Measurements from ENCODE around the gene CCDC124. TPM values are rescaled to one million over a fixed set of nuclear protein-coding genes. Genes with fewer than 3 reads are reported as not detected.

Gene CCDC124
- total and polyA plus RNA-seq, 2 of the 4 experiments (the other 2 are of a cell fraction), result 30.1 to 112 TPM

GRCh38 chr19:17977021-17977420 is 44.2 kb downstream of the CCDC124 start:
- H3K23ac ChIP-seq (ENCODE audit: low read depth, low read length), result no peak overlapping the region
- peaks cover 20% of the 10 kb centered on the region for H3K27me3 ChIP-seq (ENCODE audit: control insufficient read depth, insufficient read depth, low read length)
- WGBS, 2 experiments (ENCODE audit: extremely low coverage in 2 of 2, insufficient read length in 1 of 2), result no CpG with 5 or more reads among the region's 4 CpGs
- no peak overlapping the region for H2BK5ac ChIP-seq (ENCODE audit: low read depth, low read length, poor library complexity, severe bottlenecking)
- H2AFZ ChIP-seq (replicated peaks; ENCODE audit: low read length, poor library complexity), result no peak overlapping the region
- no peak overlapping the region for H4K91ac ChIP-seq (ENCODE audit: insufficient read depth, low read depth, low read length)
- H2AK5ac ChIP-seq (ENCODE audit: low read depth, low read length), result no peak overlapping the region
- no peak for ATAC-seq (ENCODE audit: low read depth)
- no peak overlapping the region for H2AK9ac ChIP-seq (replicated peaks; ENCODE audit: low read depth, low read length, poor library complexity)
- BruUV-seq (replicated peaks), result no TSS peak
- in situ Hi-C loops (cut with MboI; ENCODE audit: low sequenced_read_pairs) (no loop called here), intact Hi-C loops (cut with micrococcal nuclease) (no loop called here), dilution Hi-C loops (cut with HindIII; ENCODE audit: low sequenced_read_pairs, unreplicated experiment) (no loop called here)
- H2BK15ac ChIP-seq (ENCODE audit: low read depth, low read length), result no peak overlapping the region
- no peak overlapping the region for H3K4ac ChIP-seq (ENCODE audit: low read depth, low read length)
- no peak overlapping the region for H3K18ac ChIP-seq (ENCODE audit: low read depth, low read length)
- H3K36me3 ChIP-seq (ENCODE audit: control insufficient read depth, insufficient read depth, low read length), result no peaks in the 10 kb centered on the region
- ChIA-PET POLR2A (ENCODE audit: unreplicated experiment) (no interaction called here), CTCF (no interaction called here)
- H3K79me1 ChIP-seq (ENCODE audit: low read depth in 1 of 2, low read length in 2 of 2), result no peaks in the 10 kb centered on the region
- H3K4me3 ChIP-seq (ENCODE audit: insufficient read depth, low read depth, low read length), result no peak overlapping the region
- no peak overlapping the region for H3K4me2 ChIP-seq (ENCODE audit: low read depth, low read length)
- H3K9ac ChIP-seq (ENCODE audit: low read depth, low read length), result no peak overlapping the region
- H3K56ac ChIP-seq (ENCODE audit: extremely low read depth, insufficient read depth, low read length), result no peak overlapping the region
- H3K27ac ChIP-seq (ENCODE audit: insufficient read depth, low read length), result no peak overlapping the region
- H3K9me1 ChIP-seq (ENCODE audit: insufficient read depth, low read length), result no peaks in the 10 kb centered on the region
- H3K4me1 ChIP-seq (ENCODE audit: control insufficient read depth, insufficient read depth, low read length), result no peaks in the 10 kb centered on the region
- no peak overlapping the region for H2BK120ac ChIP-seq (ENCODE audit: low read depth, low read length)
- H4K5ac ChIP-seq (ENCODE audit: low read depth, low read length), result no peak overlapping the region
- DNase-seq, result no peak
- H4K20me1 ChIP-seq (ENCODE audit: insufficient read depth, low read length), result no peaks in the 10 kb centered on the region
- no peak overlapping the region for H2BK20ac ChIP-seq (ENCODE audit: low read depth, low read length)
- H3K9me3 ChIP-seq (ENCODE audit: control insufficient read depth, insufficient read depth, low read length), result no peaks in the 10 kb centered on the region
- TF ChIP-seq RFX5 (IDR thresholded peaks at IDR 0.05; ENCODE audit: low read depth, low read length) (no peak), FOS (IDR thresholded peaks at IDR 0.05; ENCODE audit: low read depth, low read length) (no peak), USF2 (IDR thresholded peaks at IDR 0.05; ENCODE audit: low read depth, low read length) (no peak), BHLHE40 (IDR thresholded peaks at IDR 0.05; ENCODE audit: low read depth, low read length) (no peak), ELK1 (IDR thresholded peaks at IDR 0.05; ENCODE audit: borderline replicate concordance, low read depth, low read length) (no peak), POLR2A (IDR thresholded peaks at IDR 0.05; ENCODE audit: low read depth, low read length) (no peak), CEBPB (IDR thresholded peaks at IDR 0.05; ENCODE audit: low read depth, low read length) (no peak), MXI1 (IDR thresholded peaks at IDR 0.05; ENCODE audit: borderline replicate concordance, low read depth, low read length) (no peak), MAZ (IDR thresholded peaks at IDR 0.05; ENCODE audit: borderline replicate concordance, low read depth, low read length) (no peak), RCOR1 (IDR thresholded peaks at IDR 0.05; ENCODE audit: insufficient replicate concordance, low read length) (no peak)
- TF ChIP-seq, protein P1, sequence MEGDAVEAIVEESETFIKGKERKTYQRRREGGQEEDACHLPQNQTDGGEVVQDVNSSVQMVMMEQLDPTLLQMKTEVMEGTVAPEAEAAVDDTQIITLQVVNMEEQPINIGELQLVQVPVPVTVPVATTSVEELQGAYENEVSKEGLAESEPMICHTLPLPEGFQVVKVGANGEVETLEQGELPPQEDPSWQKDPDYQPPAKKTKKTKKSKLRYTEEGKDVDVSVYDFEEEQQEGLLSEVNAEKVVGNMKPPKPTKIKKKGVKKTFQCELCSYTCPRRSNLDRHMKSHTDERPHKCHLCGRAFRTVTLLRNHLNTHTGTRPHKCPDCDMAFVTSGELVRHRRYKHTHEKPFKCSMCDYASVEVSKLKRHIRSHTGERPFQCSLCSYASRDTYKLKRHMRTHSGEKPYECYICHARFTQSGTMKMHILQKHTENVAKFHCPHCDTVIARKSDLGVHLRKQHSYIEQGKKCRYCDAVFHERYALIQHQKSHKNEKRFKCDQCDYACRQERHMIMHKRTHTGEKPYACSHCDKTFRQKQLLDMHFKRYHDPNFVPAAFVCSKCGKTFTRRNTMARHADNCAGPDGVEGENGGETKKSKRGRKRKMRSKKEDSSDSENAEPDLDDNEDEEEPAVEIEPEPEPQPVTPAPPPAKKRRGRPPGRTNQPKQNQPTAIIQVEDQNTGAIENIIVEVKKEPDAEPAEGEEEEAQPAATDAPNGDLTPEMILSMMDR (conservative IDR thresholded peaks at IDR 0.05; ENCODE audit: low read depth, low read length), result no peak
- H3K14ac ChIP-seq (replicated peaks; ENCODE audit: low read depth, low read length), result no peak overlapping the region
- H4K8ac ChIP-seq (ENCODE audit: low read depth in 2 of 2, low read length in 2 of 2), result no peak overlapping the region

Data from IMR-90 (cell line).